GM21381 (cell line): ENCODE results near the gene DPP6.

ENCODE experiments used
- ATAC-seq: cut with Tn5 transposase; IDR thresholded peaks from one replicate; pipeline ENCODE4 v1.9.1; 2021; ENCODE audit warnings: mild to moderate bottlenecking, moderate library complexity; ENCODE audit not compliant: unreplicated experiment

The DPP6 gene

DNA sequence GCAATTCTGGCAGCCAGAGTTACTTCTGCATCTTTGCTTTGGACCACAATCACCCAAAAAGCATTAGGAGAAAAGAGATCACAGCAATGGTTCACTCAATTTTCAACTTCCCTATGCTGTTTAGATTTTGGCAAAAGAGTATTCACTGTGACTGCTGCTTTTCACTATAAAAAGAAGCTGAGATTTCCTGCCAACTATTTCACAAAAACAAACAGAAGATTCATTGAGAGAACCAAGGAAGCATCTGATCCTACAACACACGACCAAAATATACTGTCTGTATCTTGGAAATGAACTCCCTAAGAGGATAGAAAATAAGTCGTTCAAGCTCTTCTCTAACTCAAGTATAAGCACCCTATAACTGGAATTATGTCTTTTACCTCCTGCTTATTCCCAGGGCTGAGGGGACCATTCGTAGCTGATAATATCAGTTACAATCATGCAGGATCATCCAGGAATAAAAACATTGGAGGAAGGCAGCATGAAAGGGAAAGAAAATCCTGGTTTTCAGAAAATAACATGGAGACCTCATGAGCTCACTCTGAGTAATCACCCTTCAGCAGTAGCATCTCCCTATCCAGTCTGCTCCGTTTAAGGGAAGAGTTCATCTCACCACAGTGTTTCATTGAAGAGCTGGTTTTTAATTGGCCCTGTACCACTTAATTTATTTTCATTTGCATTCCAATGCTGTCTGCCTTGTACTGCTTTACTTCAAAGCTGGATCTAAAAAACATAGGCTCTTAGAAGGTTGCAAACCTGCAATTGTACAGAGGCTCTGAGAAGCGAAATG lies 694.6 kb downstream of the DPP6 start:
- ATAC-seq, result no peak

DNA sequence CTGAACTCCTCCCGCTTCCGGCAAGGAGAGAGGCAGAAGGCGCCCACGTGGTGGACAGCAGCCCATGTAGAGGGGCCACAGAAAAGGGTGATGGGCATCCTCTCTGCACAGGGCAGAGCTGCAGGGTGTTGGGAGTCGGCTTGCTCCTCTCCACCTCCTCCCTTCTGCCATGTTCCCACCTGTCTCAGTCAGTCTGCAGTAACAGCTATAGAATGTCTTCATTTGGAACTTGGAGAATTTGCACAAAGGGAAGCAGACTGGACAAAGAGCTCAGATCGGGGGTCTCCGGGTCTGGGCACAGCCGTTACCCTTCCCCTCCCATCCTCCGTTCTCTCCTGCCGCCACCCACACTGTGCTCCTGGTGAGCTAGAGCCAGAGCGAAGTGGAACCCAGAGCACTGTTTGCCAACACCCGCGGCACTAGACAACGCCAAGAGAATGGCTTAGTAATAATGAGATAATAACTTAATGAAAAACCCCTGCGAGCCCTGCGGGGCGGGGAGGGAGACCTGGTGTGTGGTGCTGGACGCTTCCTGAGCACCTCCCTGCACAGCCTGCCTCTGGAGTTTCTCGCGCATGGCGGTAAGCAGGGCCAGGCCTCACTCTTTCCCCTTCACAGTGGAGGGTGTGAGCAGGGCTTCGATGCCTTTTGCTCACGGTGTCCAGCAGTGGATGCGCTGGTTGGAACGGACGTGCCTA lies 696.0 kb downstream of the DPP6 start:
- no peak for ATAC-seq

DNA sequence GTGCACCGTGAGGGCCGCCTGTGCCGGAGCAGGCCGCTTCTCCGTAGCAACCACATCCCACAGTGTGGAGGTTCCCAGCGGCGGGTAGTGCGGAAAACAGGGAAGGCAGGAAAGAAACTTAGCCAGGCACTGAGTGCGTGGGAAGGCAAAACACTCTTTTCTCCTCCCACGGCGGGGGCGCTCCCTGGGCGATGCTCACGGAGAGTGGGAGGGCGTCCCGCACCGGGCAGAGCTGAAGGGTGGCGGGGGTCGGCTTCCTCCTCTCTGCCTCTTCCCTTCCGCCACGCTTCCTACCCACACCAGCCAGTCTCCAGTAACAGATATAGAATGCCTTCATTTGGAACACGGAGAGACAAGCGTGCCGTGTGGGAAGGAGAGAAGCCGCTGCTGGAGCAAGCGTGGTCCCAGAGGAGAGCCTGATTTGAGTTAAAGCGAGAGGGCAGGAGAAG lies 698.2 kb downstream of the DPP6 start:
- no peak for ATAC-seq

DNA sequence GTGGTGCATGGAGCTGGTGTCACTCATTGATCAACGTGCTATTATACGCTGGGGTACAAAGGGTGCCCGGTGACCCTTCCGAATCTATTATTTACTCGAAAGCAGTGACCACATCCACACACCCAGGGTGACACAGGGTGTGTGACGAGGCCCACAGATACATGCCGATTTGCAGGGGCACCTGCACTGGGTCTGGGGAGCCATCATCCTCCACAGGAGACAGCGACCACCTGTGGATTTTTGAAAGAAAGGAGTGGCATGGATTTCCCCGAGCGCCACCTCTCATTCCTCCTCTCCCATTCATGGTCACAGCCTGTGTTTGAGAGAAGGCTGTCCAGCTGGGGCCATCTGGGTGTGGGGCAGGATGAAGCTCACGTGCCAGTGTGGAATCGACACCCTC lies 701.0 kb downstream of the DPP6 start:
- ATAC-seq, result no peak

DNA sequence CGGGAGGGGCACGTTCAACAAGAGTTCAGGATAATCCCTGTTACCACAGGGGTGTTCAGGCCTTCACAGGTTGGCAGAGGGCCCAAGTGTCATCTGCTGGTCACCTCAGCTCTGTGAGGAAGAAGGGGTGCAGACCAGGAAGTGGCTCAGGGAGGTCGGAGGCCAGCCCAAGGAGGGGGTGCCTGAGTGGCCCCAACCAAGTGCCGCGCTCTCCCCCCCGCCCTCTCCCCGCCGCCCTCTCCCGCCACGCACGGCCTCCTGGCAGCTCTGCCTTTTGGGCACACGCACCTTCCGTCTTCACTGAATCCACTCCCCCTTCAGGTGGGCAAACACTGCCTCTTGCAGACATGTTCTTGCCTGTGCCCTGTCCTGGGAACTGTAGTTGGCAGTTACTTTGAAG lies 705.6 kb downstream of the DPP6 start:
- ATAC-seq, result no peak

DNA sequence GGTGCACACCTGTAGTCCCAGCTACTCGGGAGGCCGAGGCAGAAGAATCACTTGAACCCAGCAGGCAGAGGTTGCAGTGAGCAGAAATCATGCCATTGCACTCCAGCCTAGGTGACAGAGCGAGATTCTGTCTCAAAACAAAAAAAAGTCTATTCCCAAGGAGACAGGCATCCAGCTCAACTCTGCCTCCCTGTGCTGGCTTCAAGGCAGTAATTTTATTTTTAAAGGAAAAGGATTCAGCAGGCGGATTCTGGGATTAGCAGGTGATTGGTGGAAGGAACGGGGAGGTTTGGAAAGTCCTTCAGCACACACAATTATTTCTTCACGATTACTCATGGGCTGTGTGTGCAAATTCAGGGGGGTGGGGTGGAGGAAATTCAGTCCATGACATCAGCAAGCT lies 707.8 kb downstream of the DPP6 start:
- no peak for ATAC-seq

DNA sequence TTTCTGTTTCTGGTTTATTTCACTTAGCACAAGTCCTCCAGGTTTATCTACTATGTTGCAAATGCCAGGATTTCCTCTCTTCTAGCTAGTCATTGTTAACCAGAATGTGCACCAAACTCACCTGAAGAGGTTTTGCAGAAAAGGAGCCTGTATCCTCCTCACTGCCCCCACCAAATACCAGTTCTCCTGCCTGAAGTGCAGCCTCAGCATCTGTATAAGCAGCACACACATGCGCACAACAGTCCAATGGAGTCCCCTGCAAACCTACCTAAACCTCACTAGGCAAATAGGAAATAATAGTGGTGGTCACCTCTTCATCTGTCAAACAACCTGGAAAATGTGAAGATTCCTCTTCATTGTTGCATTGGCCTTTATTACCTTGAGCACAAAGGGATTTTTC lies 712.9 kb downstream of the DPP6 start:
- no peak for ATAC-seq

DNA sequence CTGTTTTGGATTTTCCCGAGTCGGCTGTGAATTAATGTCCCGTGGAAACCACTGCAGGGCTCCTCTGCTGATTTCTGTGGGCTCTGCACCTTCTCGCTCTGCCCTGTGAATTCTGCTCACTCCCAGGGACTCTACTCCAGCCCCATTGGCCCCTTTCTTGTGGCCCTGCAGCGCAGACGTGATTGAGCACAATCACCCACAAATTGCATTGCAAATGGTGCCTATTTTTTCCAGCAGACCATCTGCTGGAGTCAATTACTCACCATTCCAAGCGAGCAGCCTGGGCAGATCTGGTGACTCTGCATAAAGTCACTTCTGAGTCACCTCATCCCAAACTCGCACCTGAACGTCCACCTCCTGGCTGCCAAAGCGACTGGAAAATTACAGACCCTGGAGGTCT lies 714.9 kb downstream of the DPP6 start:
- no peak for ATAC-seq

DNA sequence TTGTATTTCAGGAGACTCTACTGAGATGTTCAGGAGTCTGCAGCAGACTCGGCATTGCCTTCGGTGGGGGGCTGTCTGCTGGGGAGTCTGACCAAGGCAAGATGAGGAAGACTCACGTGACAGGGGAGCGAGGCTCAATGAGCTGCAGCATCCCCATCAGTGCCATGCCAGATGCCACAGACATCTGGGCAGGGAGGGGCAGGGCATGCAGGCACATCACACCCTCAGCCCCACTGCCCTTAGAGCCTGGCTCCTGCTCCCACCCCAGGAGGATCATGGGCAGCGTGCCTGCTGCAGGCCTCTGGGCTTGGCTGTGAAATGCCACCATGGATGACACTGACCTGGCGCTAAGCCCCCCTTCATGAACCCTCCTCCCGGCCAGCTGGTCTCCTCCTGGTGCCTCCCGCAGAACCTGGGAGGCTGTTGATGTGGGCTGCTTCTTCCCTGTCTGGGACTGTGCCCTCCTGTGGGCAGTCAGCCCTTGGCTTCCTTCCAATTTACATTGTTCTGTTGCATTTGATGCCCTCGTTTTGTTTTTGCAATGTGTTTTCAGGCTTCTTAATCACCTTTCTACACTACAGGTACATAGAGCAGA lies 715.7 kb downstream of the DPP6 start:
- ATAC-seq, result no peak

DNA sequence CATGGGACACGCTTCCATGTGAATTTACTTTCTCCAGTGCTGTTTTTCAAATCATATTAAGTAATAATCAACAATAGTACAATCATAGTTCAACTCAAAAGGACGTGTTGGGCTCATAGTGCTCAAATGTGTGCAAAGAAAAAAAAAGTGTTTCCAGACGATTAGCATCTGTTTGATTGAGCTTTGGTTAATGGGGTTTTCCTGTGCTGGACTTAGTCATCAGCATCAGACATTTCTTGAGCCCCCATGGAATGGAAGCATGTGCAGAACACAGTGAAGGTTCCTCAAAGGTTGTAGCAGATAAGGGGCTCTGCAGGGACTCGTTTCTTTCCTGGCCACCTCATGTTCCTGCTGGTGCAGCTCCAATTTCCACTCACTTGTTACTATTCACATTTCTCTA lies 716.8 kb downstream of the DPP6 start:
- no peak for ATAC-seq

DNA sequence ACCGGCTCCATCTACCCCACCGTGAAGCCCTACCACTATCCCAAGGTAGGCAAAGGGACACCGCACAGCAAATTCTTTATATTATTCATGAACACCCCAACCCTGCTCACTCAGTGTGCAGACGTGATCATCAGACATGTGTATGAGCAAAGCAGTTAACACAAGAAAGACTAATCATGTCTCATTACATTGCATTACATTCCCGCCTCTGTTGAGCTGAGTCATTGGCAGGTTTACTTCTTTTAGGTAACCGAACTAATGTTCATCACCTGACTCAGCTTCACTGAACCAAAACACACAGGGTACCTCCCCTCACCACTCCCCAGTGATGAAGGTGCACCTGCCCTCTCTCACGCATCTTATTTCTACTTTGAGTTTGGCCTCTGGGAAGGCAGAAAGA lies 717.3 kb downstream of the DPP6 start:
- ATAC-seq, result no peak

DNA sequence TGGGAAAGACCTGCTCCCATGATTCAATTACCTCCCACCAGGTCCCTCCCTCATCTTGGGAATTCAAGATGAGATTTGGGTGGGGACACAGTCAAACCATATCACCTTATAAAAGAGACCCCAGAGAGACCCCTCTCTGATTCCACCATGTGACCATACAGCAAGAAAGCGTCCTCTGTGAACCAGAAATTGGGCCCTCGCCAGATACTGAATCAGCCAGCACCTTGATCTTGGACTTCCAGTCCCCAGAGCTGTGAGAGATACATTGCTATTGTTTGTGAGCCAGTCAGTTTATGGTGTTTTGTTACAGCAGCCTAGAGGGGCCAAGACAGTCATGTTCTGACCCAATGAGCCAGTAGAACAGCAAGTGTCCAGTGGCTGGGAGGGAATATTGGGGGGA lies 718.2 kb downstream of the DPP6 start:
- ATAC-seq, result no peak

DNA sequence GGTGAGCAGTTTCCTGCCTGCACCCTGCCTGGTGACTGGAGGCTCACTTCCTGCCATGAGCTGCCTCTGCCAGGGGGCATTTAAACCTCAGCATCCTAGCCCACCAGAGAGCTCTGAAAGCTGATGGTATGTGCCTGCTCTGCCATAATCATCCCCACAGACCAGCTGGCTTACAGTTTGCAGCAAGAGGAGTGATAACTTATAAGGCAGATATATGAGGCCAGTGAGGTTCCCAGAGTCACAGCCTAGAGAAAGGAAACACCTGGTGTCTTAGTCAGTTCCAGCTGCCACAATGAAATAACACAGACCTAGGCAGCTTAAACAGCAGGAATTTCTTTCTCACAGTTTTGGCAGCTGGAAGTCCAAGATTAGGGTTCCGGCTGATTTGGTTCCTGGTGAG lies 718.8 kb downstream of the DPP6 start:
- ATAC-seq, result no peak

DNA sequence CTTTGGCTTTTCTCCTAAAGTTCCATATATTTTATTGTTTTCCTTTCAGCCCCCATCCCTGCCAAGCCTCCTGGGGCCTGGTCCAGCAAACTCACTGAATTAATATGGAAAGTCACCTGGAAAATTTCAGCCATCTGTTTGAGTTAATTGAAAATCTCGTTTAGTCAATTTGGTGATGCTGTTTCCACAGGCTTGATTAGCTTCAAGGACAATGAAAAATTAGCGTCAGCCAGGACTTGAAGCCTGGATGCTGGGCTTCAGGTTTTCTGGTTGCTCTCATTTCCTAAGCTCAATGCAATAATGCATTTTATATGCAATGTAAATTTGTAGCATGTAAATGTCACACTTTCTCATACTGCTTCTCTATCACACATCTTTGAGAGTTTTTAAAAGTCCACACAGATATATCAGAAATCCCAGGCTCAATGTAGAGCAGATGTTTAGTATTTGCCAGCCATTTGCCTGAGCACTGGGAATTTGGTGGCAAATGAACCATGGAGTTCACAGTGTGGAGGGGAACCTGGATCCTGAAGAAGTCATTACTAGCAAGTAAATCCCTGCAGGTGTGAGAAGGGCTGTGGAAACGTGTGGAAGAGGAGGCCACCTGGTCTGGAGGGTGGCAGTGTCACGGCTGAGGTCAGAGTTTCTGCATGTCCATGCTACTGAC lies 722.2 kb downstream of the DPP6 start:
- ATAC-seq, result no peak

DNA sequence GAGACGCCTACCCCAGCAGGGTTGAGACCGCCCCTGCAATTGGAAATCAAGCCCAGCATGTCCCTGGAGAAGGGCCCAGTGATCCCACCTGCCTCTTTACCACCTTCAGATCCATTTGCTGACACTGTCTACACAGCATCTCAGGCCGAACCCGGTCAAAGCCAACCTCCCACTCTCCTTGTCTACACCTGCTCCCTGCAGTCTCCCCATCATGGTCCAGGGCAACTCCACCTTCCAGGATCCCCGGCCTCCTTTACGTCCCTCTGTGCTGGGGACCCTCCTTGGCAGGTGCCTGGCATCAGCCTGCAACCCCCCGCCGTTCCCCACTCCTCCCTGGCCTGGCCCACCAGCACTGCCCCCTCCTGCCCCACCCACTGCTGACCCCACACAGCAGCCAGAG lies 723.5 kb downstream of the DPP6 start:
- ATAC-seq, result no peak

DNA sequence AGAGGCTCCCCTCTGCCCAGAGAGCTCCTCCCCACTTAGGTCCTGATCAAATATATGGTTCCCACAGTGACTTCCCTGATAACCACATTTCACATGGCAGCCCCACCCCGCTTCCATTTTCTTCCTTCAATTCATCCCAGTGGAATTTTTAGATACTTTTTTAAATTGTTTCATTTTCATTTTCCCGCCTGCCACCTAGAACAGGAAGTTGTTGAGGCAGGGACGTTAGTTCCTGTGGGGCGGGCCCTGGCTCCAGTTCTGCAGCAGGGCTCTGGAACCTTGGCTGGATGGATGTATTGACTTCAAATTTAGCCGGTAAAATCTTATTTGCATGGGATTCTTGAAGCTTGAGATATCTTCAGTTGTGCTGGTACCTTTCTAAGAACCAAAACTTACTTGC lies 724.2 kb downstream of the DPP6 start:
- no peak for ATAC-seq

DNA sequence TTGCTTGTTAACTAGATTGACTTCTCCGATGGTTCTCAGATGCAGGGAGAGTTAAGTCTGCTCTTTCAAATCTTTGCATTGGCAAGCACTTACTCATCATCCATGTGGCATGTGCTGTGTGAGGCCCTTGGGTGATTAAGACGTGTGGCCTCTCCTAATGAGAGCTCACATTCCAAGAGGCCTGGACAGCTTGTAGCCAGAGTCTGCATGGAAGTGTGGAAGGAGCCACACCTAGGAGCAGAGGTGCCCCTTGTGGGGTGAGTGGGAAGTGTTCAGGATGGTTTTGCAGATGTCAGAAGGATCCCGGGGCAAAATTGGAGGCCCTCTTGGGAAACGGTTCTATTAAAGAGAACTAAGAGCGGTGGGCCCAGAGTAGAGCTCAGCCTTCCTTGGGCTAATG lies 724.8 kb downstream of the DPP6 start:
- ATAC-seq, result no peak

DNA sequence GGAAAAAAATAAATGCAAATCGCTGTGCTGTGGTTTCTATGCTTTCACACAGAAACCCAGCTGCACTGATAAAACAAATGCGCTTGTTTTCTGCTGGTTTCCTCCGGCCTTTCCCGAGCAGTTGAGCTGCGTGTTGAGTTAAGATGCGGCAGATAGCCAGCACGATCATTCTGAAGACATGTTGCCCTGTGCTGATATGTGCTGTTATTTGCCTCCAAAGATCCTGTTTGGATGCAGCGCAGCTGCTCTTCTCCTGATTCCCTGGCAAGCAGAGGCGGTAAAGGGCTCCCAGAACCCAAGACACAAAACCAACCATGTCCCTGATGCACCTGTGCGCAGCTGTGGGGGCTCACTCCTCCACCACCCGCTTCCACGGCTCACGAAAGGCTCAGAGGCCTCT lies 725.3 kb downstream of the DPP6 start:
- no peak for ATAC-seq

DNA sequence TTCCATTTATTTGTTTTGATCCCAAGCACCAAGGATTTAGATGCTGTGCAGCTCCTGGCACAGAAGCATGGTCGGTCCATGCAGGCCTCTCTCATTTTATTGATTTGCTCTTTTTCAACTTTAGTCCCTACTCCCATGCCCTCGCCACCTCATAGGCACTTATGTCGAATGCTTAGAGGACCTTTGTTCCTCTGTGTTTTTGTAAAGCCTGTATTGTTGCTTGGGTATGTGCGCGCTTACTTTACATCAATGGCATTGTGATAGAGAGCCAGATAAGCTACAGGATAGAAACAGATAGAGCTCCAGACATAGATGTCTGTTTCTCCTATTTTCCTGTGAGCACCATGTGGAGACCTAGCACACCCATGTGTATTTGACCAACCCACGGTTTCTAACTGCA lies 725.7 kb downstream of the DPP6 start:
- no peak for ATAC-seq

DNA sequence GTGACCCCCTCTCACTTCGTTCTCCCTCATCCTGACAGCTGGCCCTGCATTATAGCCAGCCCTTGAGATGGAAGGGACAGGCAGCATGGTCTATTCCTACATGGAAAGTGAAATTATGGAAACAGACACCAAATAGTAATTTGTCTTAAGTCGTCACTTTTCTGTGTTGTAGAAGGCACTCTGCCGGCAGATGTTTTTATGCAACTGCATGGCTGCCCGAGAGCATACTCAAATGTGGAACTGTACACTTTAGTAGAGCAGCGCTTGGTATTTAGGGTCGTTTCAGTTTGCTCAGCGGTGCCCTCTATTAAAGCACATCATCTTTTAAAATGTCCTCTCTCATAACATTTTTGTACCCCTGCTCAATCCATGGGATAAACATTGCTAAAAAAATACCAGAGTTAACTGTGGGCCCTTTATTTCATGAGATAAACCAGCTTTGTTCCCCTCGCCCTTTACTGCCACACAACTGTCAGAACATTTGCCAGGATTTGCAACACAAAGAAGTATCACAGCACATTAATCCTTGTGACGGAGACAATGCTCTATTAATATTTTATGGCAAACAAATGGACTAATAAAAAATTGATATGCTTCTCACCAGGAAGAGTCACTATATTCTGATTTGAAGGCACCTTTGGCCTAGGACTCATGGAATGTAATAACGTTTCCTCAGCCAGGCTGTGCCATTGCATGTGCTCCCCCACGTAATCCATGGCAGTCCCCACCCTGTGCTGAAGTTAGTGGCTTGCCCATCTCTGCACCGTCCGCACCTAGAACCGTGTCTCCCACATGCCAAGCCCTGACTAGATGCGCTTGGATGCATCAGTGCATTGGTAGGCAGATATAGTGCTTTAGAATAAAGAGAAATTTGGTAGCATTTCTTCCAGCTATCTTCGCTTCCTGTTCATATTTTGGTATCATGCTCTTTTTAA lies 729.4 kb downstream of the DPP6 start:
- ATAC-seq, result no peak
